WTC11 (cell line): ENCODE measurements around the gene HES3. TPM values are rescaled to one million over a fixed set of nuclear protein-coding genes. Genes with fewer than 3 reads are reported as not detected.
A peak's percentile ranks its signal among the peaks of the same experiment; 100 is the strongest.

Experiments
- ATAC-seq: fragments of 200-7000 bp; cut with Tn5 transposase; 2 replicates; pipeline ENCODE4 v1.10.0; 2021; ENCODE audit warnings: mild to moderate bottlenecking, moderate library complexity
- CTCF ChIA-PET: fragments of 300-600 bp; sonication (Branson Sonifier 250); formaldehyde crosslinking; loops from one replicate; lab custom pipeline; 2021; ENCODE audit warnings: antibody characterized with exemption; lab: Charles Lee
- POLR2A ChIA-PET: fragments of 350-600 bp; sonication (Branson Sonifier 250); formaldehyde crosslinking; loops from one replicate; lab custom pipeline; 2021; ENCODE audit warnings: antibody characterized with exemption; lab: Charles Lee
- DNase-seq: peaks from one replicate; pipeline ENCODE4 v3.0.0; 2021; ENCODE audit warnings: low spot score
- H3K27ac Mint-ChIP-seq: 2 replicates; pipeline ENCODE4 v1.8.0; 2021; ENCODE audit warnings: mixed read lengths
- H3K27me3 Mint-ChIP-seq: 2 replicates; pipeline ENCODE4 v1.8.0; 2021; ENCODE audit warnings: low read depth, mild to moderate bottlenecking, moderate library complexity, mixed read lengths
- H3K36me3 Mint-ChIP-seq: 2 replicates; pipeline ENCODE4 v1.8.0; 2021; ENCODE audit warnings: mixed read lengths
- H3K4me1 Mint-ChIP-seq: 2 replicates; pipeline ENCODE4 v1.8.0; 2022; ENCODE audit warnings: mixed read lengths
- H3K4me3 Mint-ChIP-seq: 2 replicates; pipeline ENCODE4 v1.8.0; 2021; ENCODE audit warnings: mild to moderate bottlenecking, moderate library complexity, mixed read lengths
- H3K9me3 Mint-ChIP-seq: 2 replicates; pipeline ENCODE4 v1.8.0; 2021; ENCODE audit warnings: mixed read lengths
- ESRRA ChIP-seq: sonication (generic); formaldehyde crosslinking; IDR thresholded peaks from 2 replicates; pipeline ENCODE4 v1.8.1; 2022; ENCODE audit warnings: mild to moderate bottlenecking, missing genetic modification reagents, borderline replicate concordance
- FOXJ3 ChIP-seq: sonication (generic); formaldehyde crosslinking; IDR thresholded peaks from 2 replicates; pipeline ENCODE4 v1.9.0; 2021; ENCODE audit warnings: missing genetic modification reagents, mild to moderate bottlenecking, borderline replicate concordance
- NFATC4 ChIP-seq: fragments of 250-450 bp; sonication (Bioruptor Pico); IDR thresholded peaks from 2 replicates; pipeline ENCODE4 v1.9.0; 2021; ENCODE audit warnings: mild to moderate bottlenecking
- NR3C1 ChIP-seq: sonication (generic); formaldehyde crosslinking; conservative IDR thresholded peaks from 2 replicates; pipeline ENCODE4 v1.8.1; 2023; ENCODE audit warnings: low read depth, mild to moderate bottlenecking, missing genetic modification reagents
- ZNF219 ChIP-seq: sonication (generic); formaldehyde crosslinking; IDR thresholded peaks from 2 replicates; pipeline ENCODE4 v1.8.0; 2023; ENCODE audit warnings: missing genetic modification reagents, mild to moderate bottlenecking, borderline replicate concordance
- ZNF232 ChIP-seq: sonication (generic); formaldehyde crosslinking; IDR thresholded peaks from 2 replicates; pipeline ENCODE4 v1.8.0; 2022; ENCODE audit warnings: mild to moderate bottlenecking, missing genetic modification reagents
- ZNF263 ChIP-seq: sonication (generic); formaldehyde crosslinking; IDR thresholded peaks from 2 replicates; pipeline ENCODE4 v1.8.1; 2022; ENCODE audit warnings: low read depth, mild to moderate bottlenecking, moderate library complexity, missing genetic modification reagents
- total RNA-seq: library from RNA; stranded (reverse); gene quantifications from 3 replicates; pipeline ENCODE4 v1.2.3, GENCODE V29; 2021
- TF ChIP-seq, protein P1 (sequence below): sonication (generic); formaldehyde crosslinking; IDR thresholded peaks from 2 replicates; pipeline ENCODE4 v1.8.1; 2023; ENCODE audit warnings: mild to moderate bottlenecking, moderate library complexity, missing genetic modification reagents
- TF ChIP-seq, protein P2 (sequence below): fragments of 250-450 bp; sonication (Bioruptor Pico); IDR thresholded peaks from 2 replicates; pipeline ENCODE4 v1.9.0; 2021; ENCODE audit warnings: moderate library complexity, mild to moderate bottlenecking, inconsistent platforms, borderline replicate concordance
- TF ChIP-seq, protein P3 (sequence below): sonication (generic); formaldehyde crosslinking; IDR thresholded peaks from 2 replicates; pipeline ENCODE4 v1.8.1; 2023; ENCODE audit warnings: mild to moderate bottlenecking, missing genetic modification reagents, borderline replicate concordance
- TF ChIP-seq, protein P4 (sequence below): sonication (generic); formaldehyde crosslinking; IDR thresholded peaks from 2 replicates; pipeline ENCODE4 v1.8.1; 2022; ENCODE audit warnings: mild to moderate bottlenecking, missing genetic modification reagents, moderate library complexity, borderline replicate concordance
- TF ChIP-seq, protein P5 (sequence below): sonication (generic); formaldehyde crosslinking; IDR thresholded peaks from 2 replicates; pipeline ENCODE4 v1.8.0; 2023; ENCODE audit warnings: missing genetic modification reagents, mild to moderate bottlenecking, borderline replicate concordance
- TF ChIP-seq, protein P6 (sequence below): sonication (generic); formaldehyde crosslinking; IDR thresholded peaks from 2 replicates; pipeline ENCODE4 v1.8.1; 2022; ENCODE audit warnings: low read depth, mild to moderate bottlenecking, moderate library complexity, missing genetic modification reagents, borderline replicate concordance
- TF ChIP-seq, protein P7 (sequence below): sonication (generic); formaldehyde crosslinking; IDR thresholded peaks from 2 replicates; pipeline ENCODE4 v1.8.0; 2023; ENCODE audit warnings: missing genetic modification reagents

The HES3 gene
- total RNA-seq, 1 experiment from 2014 or later, result 74.7 TPM

DNA sequence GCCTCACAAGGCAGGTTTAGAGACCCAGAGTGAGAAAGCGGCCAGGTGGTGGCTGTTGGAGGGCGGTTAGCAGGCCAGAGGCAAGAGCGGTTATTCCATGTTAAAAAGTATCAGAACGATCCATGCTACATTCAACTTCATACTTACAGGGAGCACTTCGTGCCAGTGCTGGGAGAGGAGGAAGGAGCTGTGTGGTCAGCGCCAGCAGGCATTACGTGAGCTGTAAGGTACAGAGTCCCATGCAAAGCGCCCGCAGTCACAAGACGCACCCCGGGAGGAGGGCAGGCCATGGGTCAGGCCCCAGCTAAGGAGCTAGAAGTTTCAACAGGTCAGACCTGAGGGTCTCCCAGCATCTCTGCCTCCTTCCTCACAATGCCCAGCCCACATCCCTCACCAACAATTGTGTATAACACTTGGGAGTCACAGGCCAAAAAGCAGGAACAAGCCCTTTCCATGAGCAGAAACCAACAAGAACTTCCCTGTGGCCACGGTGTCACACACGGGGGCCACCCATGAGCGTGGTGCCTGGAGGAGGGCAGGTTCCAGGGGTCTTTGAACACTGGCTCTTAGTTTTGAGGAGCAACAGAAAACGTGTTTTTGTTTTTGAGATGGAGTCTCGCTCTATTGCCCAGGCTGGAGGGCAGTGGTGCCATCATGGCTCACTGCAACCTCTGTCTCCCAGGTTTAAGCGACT is 38.7 kb downstream of the HES3 start:
- TF ChIP-seq, protein P1, sequence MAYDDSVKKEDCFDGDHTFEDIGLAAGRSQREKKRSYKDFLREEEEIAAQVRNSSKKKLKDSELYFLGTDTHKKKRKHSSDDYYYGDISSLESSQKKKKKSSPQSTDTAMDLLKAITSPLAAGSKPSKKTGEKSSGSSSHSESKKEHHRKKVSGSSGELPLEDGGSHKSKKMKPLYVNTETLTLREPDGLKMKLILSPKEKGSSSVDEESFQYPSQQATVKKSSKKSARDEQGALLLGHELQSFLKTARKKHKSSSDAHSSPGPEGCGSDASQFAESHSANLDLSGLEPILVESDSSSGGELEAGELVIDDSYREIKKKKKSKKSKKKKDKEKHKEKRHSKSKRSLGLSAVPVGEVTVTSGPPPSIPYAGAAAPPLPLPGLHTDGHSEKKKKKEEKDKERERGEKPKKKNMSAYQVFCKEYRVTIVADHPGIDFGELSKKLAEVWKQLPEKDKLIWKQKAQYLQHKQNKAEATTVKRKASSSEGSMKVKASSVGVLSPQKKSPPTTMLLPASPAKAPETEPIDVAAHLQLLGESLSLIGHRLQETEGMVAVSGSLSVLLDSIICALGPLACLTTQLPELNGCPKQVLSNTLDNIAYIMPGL (CRISPR knock-in tag), result no peak
- TF ChIP-seq NR3C1 (CRISPR knock-in tag) (no peak), FOXJ3 (no peak), ESRRA (CRISPR knock-in tag) (no peak)
- TF ChIP-seq, protein P2, sequence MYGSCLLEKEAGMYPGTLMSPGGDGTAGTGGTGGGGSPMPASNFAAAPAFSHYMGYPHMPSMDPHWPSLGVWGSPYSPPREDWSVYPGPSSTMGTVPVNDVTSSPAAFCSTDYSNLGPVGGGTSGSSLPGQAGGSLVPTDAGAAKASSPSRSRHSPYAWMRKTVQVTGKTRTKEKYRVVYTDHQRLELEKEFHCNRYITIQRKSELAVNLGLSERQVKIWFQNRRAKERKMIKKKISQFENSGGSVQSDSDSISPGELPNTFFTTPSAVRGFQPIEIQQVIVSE (CRISPR knock-in tag), result no peak
- TF ChIP-seq, all 79 proteins: peak for 0
- ATAC-seq (no peak), DNase-seq (no peak)
- Mint-ChIP-seq H3K27me3 (no peaks in the 10 kb centered on the region), H3K36me3 (no peaks in the 10 kb centered on the region), H3K9me3 (no peaks in the 10 kb centered on the region), H3K27ac (peak overlapping the region; percentile 29; the same call in 1 of the 2 replicates), H3K4me1 (no peaks in the 10 kb centered on the region), H3K4me3 (no peak overlapping the region)
- ChIA-PET POLR2A (no interaction called here), CTCF (interaction anchor here (0.7 to 2.3 kb wide), 7 partner anchors 22 to 158 kb away, joined by 3 to 12 read pairs (median 3); partner anchors contain the start of gene GPR153)

DNA sequence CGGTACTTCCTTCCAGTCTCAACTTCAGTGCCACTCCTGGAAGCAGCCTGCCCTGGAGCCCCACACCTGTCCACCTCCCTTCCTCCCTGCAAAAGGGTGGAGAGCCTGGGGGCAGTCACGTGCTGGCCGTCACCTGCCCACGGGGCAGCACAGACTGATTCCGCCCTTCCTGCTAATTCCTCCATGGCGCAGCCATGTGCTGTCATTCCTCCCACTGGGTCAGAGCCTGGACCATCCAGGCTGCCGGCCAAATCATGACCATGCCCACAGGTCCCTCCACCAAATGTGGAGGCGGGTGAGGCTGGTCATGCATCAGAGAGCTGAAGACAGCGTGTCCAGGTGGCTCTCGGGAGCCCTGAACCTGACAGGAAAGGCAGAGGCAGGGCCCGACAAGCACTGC is 41.4 kb downstream of the HES3 start:
- DNase-seq, result no peak
- H3K4me1 Mint-ChIP-seq, result no peaks in the 10 kb centered on the region
- ChIA-PET CTCF (interaction anchor here (1.0 to 1.9 kb wide), 3 partner anchors 17 to 153 kb away, joined by 3 to 5 read pairs (median 4); no protein-coding TSS in a partner anchor), POLR2A (no interaction called here)
- TF ChIP-seq, protein P3, sequence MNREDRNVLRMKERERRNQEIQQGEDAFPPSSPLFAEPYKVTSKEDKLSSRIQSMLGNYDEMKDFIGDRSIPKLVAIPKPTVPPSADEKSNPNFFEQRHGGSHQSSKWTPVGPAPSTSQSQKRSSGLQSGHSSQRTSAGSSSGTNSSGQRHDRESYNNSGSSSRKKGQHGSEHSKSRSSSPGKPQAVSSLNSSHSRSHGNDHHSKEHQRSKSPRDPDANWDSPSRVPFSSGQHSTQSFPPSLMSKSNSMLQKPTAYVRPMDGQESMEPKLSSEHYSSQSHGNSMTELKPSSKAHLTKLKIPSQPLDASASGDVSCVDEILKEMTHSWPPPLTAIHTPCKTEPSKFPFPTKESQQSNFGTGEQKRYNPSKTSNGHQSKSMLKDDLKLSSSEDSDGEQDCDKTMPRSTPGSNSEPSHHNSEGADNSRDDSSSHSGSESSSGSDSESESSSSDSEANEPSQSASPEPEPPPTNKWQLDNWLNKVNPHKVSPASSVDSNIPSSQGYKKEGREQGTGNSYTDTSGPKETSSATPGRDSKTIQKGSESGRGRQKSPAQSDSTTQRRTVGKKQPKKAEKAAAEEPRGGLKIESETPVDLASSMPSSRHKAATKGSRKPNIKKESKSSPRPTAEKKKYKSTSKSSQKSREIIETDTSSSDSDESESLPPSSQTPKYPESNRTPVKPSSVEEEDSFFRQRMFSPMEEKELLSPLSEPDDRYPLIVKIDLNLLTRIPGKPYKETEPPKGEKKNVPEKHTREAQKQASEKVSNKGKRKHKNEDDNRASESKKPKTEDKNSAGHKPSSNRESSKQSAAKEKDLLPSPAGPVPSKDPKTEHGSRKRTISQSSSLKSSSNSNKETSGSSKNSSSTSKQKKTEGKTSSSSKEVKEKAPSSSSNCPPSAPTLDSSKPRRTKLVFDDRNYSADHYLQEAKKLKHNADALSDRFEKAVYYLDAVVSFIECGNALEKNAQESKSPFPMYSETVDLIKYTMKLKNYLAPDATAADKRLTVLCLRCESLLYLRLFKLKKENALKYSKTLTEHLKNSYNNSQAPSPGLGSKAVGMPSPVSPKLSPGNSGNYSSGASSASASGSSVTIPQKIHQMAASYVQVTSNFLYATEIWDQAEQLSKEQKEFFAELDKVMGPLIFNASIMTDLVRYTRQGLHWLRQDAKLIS, result no peak
- TF ChIP-seq, protein P4, sequence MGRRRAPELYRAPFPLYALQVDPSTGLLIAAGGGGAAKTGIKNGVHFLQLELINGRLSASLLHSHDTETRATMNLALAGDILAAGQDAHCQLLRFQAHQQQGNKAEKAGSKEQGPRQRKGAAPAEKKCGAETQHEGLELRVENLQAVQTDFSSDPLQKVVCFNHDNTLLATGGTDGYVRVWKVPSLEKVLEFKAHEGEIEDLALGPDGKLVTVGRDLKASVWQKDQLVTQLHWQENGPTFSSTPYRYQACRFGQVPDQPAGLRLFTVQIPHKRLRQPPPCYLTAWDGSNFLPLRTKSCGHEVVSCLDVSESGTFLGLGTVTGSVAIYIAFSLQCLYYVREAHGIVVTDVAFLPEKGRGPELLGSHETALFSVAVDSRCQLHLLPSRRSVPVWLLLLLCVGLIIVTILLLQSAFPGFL (CRISPR knock-in tag), result no peak
- TF ChIP-seq, protein P5, sequence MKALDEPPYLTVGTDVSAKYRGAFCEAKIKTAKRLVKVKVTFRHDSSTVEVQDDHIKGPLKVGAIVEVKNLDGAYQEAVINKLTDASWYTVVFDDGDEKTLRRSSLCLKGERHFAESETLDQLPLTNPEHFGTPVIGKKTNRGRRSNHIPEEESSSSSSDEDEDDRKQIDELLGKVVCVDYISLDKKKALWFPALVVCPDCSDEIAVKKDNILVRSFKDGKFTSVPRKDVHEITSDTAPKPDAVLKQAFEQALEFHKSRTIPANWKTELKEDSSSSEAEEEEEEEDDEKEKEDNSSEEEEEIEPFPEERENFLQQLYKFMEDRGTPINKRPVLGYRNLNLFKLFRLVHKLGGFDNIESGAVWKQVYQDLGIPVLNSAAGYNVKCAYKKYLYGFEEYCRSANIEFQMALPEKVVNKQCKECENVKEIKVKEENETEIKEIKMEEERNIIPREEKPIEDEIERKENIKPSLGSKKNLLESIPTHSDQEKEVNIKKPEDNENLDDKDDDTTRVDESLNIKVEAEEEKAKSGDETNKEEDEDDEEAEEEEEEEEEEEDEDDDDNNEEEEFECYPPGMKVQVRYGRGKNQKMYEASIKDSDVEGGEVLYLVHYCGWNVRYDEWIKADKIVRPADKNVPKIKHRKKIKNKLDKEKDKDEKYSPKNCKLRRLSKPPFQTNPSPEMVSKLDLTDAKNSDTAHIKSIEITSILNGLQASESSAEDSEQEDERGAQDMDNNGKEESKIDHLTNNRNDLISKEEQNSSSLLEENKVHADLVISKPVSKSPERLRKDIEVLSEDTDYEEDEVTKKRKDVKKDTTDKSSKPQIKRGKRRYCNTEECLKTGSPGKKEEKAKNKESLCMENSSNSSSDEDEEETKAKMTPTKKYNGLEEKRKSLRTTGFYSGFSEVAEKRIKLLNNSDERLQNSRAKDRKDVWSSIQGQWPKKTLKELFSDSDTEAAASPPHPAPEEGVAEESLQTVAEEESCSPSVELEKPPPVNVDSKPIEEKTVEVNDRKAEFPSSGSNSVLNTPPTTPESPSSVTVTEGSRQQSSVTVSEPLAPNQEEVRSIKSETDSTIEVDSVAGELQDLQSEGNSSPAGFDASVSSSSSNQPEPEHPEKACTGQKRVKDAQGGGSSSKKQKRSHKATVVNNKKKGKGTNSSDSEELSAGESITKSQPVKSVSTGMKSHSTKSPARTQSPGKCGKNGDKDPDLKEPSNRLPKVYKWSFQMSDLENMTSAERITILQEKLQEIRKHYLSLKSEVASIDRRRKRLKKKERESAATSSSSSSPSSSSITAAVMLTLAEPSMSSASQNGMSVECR (CRISPR knock-in tag), result no peak
- TF ChIP-seq NR3C1 (CRISPR knock-in tag) (no peak), ZNF219 (CRISPR knock-in tag) (no peak), ZNF263 (CRISPR knock-in tag) (no peak), NFATC4 (CRISPR knock-in tag) (no peak), ZNF232 (CRISPR knock-in tag) (no peak)
- TF ChIP-seq, protein P6, sequence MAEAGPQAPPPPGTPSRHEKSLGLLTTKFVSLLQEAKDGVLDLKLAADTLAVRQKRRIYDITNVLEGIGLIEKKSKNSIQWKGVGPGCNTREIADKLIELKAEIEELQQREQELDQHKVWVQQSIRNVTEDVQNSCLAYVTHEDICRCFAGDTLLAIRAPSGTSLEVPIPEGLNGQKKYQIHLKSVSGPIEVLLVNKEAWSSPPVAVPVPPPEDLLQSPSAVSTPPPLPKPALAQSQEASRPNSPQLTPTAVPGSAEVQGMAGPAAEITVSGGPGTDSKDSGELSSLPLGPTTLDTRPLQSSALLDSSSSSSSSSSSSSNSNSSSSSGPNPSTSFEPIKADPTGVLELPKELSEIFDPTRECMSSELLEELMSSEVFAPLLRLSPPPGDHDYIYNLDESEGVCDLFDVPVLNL (CRISPR knock-in tag), result no peak
- TF ChIP-seq, protein P7, sequence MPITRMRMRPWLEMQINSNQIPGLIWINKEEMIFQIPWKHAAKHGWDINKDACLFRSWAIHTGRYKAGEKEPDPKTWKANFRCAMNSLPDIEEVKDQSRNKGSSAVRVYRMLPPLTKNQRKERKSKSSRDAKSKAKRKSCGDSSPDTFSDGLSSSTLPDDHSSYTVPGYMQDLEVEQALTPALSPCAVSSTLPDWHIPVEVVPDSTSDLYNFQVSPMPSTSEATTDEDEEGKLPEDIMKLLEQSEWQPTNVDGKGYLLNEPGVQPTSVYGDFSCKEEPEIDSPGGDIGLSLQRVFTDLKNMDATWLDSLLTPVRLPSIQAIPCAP (CRISPR knock-in tag), result no peak
- ATAC-seq, result no peak
- H3K9me3 Mint-ChIP-seq, result no peaks in the 10 kb centered on the region
- H3K4me3 Mint-ChIP-seq, result no peak overlapping the region
- H3K27me3 Mint-ChIP-seq, result no peaks in the 10 kb centered on the region
- H3K36me3 Mint-ChIP-seq, result no peaks in the 10 kb centered on the region
- peak overlapping the region; percentile 50; the same call in 1 of the 2 replicates for H3K27ac Mint-ChIP-seq
